ENCODE data around the gene C1QTNF1.

Gene C1QTNF1

DNA sequence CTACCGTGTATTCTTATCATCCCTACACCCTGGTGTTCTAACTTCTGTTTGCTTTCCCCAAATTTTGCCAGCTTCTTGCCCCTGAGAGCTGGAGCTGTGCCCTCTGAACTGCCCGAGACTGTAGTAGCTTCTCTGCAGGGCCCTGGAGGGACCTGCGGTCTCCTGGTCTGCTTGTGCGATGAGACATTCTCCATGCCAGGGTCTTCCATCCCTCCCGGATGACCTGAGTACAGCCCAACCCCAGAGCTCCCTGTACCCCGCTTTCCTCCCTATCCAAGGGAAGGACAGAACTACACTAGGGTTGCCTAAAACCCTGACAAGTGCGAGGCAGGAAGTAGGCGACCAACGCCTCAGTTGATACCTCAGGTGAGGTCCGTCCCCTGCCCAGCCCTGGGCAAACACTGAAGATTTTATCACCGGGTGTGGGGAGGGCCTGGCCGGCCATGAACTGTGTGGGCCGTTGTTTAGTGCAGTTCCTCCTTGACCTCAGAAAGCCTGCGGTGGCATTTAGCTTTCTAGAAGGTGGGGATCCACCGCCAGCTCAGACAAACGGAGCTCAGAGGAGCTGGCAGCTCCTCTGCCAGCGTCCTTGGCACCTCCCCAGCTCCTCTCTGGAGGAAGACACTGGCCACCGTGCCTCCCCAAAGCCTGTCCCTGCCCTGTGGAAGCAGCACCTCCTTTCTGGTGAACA, 28.1 kb upstream of the C1QTNF1 start:
- TF ChIP-seq, protein P1, sequence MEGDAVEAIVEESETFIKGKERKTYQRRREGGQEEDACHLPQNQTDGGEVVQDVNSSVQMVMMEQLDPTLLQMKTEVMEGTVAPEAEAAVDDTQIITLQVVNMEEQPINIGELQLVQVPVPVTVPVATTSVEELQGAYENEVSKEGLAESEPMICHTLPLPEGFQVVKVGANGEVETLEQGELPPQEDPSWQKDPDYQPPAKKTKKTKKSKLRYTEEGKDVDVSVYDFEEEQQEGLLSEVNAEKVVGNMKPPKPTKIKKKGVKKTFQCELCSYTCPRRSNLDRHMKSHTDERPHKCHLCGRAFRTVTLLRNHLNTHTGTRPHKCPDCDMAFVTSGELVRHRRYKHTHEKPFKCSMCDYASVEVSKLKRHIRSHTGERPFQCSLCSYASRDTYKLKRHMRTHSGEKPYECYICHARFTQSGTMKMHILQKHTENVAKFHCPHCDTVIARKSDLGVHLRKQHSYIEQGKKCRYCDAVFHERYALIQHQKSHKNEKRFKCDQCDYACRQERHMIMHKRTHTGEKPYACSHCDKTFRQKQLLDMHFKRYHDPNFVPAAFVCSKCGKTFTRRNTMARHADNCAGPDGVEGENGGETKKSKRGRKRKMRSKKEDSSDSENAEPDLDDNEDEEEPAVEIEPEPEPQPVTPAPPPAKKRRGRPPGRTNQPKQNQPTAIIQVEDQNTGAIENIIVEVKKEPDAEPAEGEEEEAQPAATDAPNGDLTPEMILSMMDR (IDR thresholded peaks at IDR 0.05): no peak

DNA sequence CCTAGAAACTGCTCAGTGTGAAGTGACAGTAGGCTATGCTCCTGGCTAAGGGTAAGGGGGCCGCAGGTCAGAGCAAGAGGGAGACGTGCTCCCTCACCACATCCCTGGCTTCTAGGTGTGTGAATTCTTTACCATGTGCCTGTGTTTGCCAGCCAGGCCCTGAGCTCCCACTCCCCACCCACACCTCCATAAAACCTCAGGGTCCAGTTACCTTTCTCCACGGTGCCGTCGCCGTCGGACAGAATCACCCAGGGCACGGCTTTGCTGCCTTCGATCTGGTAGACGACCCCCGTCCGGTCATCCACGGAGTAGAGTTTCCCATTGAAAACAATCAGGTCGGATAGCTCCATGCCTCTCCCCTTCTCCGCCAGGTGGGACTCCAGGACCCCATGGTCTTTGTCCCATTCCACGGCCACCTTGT, 27.2 kb upstream of the C1QTNF1 start:
- TF ChIP-seq, protein P1 (IDR thresholded peaks at IDR 0.05): no peak

DNA sequence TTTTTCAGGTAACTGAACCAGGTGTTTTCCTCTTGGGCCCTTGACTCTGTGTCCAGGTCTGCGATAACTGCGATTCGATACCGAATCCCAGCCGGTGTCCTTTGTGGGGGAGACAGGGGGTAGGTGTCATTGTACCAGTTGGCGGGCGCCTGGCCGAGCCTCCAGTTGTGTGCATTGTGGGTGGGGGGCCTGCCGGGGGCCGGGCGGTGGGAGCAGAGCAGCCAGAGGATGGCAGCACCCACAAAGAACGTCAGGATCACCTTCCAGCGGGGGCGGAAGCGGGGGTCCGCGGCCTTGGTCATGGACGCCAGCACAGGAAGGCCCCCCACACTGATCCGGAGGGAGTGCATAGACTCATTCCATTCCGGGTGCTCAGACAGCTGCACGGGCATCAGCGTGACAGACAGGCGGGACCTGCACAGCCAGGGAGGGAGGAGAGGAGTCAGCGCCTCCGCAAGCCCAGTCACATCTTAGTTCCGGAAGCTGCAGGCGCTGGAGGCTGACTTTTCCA, 26.7 kb upstream of the C1QTNF1 start:
- TF ChIP-seq, protein P1 (IDR thresholded peaks at IDR 0.05): no peak

DNA sequence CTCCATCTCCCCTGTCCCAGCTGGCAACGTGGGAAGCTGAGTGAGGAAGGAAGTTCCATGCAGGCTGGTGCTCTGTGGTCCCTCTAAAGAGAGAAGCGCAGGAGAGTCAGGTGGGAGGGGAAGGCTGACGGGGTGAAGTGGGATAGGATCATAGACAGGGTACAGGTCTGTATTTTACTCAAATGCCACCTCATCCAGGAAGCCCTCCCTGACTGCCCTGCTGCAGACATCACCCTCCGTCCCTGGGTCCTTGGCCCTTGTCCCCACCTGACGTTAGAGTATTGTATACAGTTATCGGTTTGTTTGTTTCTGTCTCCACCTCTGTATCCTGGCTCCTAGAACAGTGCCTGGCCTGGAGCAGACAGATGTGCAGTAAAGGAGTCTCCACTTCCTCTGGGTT, 26.1 kb upstream of the C1QTNF1 start:
- TF ChIP-seq, protein P1 (IDR thresholded peaks at IDR 0.05): no peak

DNA sequence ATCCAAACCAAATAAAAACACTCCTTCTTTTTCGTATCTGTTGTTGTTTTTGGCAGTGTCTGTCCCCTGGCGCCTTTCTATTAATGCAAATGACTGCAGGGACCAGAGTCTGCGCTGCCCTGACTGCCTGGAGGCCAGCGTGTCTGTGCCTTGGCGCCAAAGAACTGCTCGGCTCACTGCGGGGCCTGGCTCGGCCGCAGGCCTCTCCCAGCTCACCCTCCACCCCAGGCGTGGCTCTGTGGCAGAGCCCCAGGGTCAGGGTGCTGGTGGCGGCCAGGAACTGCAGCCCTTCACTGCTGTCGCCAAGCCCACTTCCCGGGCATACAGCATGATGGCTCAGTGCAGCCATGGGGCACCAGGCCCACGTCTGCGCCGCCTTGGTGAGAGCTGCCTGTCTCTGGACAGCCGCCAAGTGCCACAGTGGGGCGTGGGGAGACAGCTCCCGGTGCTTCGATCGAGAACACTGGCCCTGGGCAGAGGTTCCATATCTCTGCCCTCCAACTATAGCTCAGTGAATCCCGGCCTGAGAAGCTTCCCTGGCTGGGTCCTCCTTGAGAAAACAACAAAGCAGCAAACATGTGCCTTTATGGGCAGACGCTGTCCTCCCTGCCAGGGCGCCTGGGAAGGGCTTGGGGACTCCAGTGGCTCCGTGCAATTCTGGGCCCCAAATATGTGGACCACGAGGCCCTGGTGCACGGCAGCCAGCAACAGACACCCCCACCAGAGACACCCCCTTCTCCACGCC, 25.5 kb upstream of the C1QTNF1 start:
- TF ChIP-seq, protein P1 (IDR thresholded peaks at IDR 0.05): no peak

DNA sequence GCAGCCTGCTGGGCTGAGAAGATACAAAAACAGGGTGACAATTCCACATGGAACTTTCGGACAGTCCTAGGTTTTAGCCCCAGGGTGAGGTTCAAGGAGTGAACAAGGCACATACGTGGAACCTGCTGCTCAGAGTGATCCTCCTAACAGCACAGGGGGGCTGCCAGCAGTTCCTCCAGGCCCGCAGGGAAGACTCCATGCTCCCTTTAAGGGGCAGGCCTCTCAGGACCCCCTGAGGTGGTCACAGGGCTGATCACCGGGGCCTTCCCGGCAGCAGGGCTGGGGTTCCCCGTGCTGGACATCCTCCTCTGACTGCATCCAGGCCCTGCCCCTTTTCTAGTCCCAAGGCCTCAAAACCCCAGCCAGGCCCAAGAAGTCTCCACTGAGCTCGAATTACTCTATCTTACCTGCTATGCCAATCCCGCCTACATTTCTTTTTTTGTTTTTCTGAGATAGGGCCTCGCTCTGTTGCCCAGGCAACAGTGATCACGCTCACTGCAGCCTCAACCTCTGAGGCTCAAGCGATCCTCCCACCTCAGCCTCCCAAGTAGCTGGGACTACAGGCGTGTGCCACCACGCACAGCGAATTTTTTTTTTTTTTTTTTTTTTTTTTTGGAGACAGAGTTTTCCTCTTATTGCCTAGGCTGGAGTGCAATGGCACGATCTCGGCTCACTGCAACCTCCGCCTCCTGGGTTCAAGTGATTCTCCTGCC, 24.8 kb upstream of the C1QTNF1 start:
- TF ChIP-seq, protein P1 (IDR thresholded peaks at IDR 0.05): no peak

DNA sequence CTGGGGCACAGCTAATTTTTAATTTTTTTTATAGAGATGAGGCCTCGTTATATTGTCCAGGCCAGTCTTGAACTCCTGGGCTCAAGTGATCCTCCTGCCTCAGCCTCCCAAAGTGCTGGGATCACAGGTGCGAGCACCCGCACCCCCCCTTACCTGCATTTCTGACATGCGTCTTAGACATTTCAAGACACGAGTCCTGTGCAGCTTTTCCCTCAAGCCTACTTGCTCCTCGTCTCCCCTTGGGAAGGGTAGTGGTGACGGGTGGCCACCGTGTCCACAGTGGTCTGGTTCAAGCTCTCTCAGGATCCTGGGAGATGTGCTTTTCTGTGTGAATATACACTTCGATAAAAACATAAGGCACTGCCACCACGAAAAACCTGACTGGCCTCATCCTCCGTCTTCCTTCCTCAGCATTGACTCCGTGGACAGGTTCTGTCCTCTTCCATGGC, 24.0 kb upstream of the C1QTNF1 start:
- TF ChIP-seq, protein P1 (IDR thresholded peaks at IDR 0.05): no peak
